ENCODE data around the gene SPATA9. TPM values are rescaled to one million over a fixed set of nuclear protein-coding genes. Genes with fewer than 3 reads are reported as not detected.

SPATA9 gene
- total and polyA plus RNA-seq, 2 of the 13 experiments (the other 11 are each of a cell fraction or from before 2014, with no cell fraction given) = not detected

DNA sequence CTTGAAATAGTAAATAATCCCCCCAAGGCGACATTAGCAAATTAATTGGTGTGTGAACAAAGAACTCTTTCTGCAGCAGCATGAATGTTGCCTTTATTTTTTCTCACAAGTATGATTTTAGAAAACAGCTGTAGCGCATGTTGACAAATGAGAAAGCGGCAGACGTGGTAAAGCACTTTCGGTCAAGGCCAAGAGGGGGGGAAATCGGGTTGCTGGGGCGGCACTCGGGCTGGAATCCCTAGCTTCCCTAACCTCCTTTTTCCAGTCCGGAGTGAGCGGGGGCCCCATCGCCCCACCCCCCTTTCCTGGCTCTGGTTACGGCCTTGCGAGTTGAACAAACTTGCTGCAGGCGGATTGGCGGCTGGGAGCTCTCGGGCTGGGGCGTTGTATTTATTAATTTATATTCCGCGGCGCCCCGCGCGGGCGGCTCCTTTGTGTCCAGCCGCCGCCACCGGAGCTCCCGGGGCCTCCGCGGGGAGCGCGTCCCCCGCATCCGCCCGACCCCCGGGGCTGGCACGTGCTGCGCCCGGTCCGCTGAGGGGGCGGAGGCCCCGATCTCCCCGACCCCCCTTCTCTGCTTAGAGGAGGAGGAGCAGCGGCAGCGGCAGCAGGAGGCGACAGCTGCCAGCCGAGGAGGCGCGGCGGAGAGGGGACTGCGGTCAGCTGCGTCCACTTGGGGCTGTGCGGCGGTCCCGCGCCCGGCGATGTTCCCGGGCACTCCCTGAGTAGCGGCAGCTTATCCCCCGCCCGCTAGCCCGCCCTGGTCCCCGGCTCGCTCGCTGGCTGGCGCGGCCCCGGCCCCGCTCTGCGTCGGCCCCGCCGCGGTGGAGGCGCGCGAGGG lies 48.2 kb upstream of the SPATA9 start, which contains the start of gene RHOBTB3 (continued):
- TF ChIP-seq PAF1 (CRISPR knock-in tag; IDR thresholded peaks at IDR 0.05) (no peak), ZNF557 (CRISPR knock-in tag; IDR thresholded peaks at IDR 0.05) (no peak), SP1 (IDR thresholded peaks at IDR 0.05) (no peak), SP1 (CRISPR knock-in tag; IDR thresholded peaks at IDR 0.05) (no peak), TAF1 (CRISPR knock-in tag; IDR thresholded peaks at IDR 0.05) (peak; percentile 48), U2AF1 (optimal IDR thresholded peaks at IDR 0.05; ENCODE audit: low read depth, low read length) (no peak), YY1 (IDR thresholded peaks at IDR 0.05; ENCODE audit: insufficient read depth, insufficient replicate concordance, low read depth, low read length) (no peak), ZNF678 (CRISPR knock-in tag; IDR thresholded peaks at IDR 0.05) (peak; percentile 46; the same call in 1 of the 2 replicates), NR2F2 (IDR thresholded peaks at IDR 0.05; ENCODE audit: borderline replicate concordance, low read depth) (no peak), BCL6 (CRISPR knock-in tag; IDR thresholded peaks at IDR 0.05) (0 out of 2 replicates have a peak, but pooled peaks have one; percentile 30), ZNF331 (CRISPR knock-in tag; IDR thresholded peaks at IDR 0.05) (0 out of 2 replicates have a peak, but pooled peaks have one; percentile 2), ZNF138 (CRISPR knock-in tag; IDR thresholded peaks at IDR 0.05; ENCODE audit: low read depth) (0 out of 2 replicates have a peak, but pooled peaks have one; percentile 39), ZNF34 (CRISPR knock-in tag; IDR thresholded peaks at IDR 0.05; ENCODE audit: borderline replicate concordance) (0 out of 2 replicates have a peak, but pooled peaks have one; percentile 56), ZNF367 (CRISPR knock-in tag; IDR thresholded peaks at IDR 0.05; ENCODE audit: borderline replicate concordance) (no peak; the same call in 1 of the 2 replicates), ZNF460 (CRISPR knock-in tag; IDR thresholded peaks at IDR 0.05; ENCODE audit: borderline replicate concordance) (no peak), ZNF644 (CRISPR knock-in tag; IDR thresholded peaks at IDR 0.05; ENCODE audit: low read depth) (no peak), KAT2B (IDR thresholded peaks at IDR 0.05; ENCODE audit: borderline replicate concordance, low read depth, low read length) (no peak), ZNF720 (CRISPR knock-in tag; IDR thresholded peaks at IDR 0.05) (no peak), MTA3 (CRISPR knock-in tag; IDR thresholded peaks at IDR 0.05) (no peak), ZNF326 (CRISPR knock-in tag; IDR thresholded peaks at IDR 0.05; ENCODE audit: borderline replicate concordance) (no peak), KAT8 (CRISPR knock-in tag; IDR thresholded peaks at IDR 0.05) (no peak)
- TF ChIP-seq, protein P1, sequence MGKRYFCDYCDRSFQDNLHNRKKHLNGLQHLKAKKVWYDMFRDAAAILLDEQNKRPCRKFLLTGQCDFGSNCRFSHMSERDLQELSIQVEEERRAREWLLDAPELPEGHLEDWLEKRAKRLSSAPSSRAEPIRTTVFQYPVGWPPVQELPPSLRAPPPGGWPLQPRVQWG (CRISPR knock-in tag; IDR thresholded peaks at IDR 0.05; ENCODE audit: borderline replicate concordance, low read depth) = no peak
- TF ChIP-seq, protein P2, sequence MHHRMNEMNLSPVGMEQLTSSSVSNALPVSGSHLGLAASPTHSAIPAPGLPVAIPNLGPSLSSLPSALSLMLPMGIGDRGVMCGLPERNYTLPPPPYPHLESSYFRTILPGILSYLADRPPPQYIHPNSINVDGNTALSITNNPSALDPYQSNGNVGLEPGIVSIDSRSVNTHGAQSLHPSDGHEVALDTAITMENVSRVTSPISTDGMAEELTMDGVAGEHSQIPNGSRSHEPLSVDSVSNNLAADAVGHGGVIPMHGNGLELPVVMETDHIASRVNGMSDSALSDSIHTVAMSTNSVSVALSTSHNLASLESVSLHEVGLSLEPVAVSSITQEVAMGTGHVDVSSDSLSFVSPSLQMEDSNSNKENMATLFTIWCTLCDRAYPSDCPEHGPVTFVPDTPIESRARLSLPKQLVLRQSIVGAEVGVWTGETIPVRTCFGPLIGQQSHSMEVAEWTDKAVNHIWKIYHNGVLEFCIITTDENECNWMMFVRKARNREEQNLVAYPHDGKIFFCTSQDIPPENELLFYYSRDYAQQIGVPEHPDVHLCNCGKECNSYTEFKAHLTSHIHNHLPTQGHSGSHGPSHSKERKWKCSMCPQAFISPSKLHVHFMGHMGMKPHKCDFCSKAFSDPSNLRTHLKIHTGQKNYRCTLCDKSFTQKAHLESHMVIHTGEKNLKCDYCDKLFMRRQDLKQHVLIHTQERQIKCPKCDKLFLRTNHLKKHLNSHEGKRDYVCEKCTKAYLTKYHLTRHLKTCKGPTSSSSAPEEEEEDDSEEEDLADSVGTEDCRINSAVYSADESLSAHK (CRISPR knock-in tag; IDR thresholded peaks at IDR 0.05; ENCODE audit: borderline replicate concordance) = no peak
- TF ChIP-seq, protein P3, sequence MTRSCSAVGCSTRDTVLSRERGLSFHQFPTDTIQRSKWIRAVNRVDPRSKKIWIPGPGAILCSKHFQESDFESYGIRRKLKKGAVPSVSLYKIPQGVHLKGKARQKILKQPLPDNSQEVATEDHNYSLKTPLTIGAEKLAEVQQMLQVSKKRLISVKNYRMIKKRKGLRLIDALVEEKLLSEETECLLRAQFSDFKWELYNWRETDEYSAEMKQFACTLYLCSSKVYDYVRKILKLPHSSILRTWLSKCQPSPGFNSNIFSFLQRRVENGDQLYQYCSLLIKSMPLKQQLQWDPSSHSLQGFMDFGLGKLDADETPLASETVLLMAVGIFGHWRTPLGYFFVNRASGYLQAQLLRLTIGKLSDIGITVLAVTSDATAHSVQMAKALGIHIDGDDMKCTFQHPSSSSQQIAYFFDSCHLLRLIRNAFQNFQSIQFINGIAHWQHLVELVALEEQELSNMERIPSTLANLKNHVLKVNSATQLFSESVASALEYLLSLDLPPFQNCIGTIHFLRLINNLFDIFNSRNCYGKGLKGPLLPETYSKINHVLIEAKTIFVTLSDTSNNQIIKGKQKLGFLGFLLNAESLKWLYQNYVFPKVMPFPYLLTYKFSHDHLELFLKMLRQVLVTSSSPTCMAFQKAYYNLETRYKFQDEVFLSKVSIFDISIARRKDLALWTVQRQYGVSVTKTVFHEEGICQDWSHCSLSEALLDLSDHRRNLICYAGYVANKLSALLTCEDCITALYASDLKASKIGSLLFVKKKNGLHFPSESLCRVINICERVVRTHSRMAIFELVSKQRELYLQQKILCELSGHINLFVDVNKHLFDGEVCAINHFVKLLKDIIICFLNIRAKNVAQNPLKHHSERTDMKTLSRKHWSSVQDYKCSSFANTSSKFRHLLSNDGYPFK (CRISPR knock-in tag; IDR thresholded peaks at IDR 0.05; ENCODE audit: borderline replicate concordance) = no peak
